Transverse colon (tissue), 4 donors: ENCODE data around the gene EFCAB7. TPM values are rescaled to one million over a fixed set of nuclear protein-coding genes. Genes with fewer than 3 reads are reported as not detected.

Source experiments
- DNase-seq: peaks from one replicate; pipeline ENCODE4 v3.0.0-alpha.2; 2019
- H3K27ac ChIP-seq, 4 donors: fragments of 200-600 bp; sonication (generic); 2 replicates each; pipeline ENCODE4 v1.5.1; 2016 to 2018; ENCODE audit warnings: inconsistent platforms in 4 of 4
- H3K27me3 ChIP-seq: fragments of 200-600 bp; sonication (generic); 2 replicates; pipeline ENCODE4 v1.5.1; 2017; ENCODE audit warnings: inconsistent platforms
- H3K36me3 ChIP-seq, 4 donors: fragments of 200-600 bp; sonication (generic); 2 replicates each; pipeline ENCODE4 v1.5.1; 2017 to 2019; ENCODE audit warnings: inconsistent platforms in 4 of 4
- H3K4me1 ChIP-seq, 4 donors: fragments of 200-600 bp; sonication (generic); 2 replicates each; pipeline ENCODE4 v1.5.1; 2017 to 2020; ENCODE audit warnings: inconsistent platforms in 4 of 4
- H3K4me3 ChIP-seq, 4 donors: fragments of 200-600 bp; sonication (generic); 1 replicate in 1 of 4; 2 replicates in 3 of 4; pipeline versions ENCODE4 v1.5.1 to v1.6.1; 2017 to 2019; ENCODE audit warnings: inconsistent platforms in 4 of 4
- H3K9me3 ChIP-seq, 2 donors: fragments of 200-600 bp; sonication (generic); 2 replicates each; pipeline ENCODE4 v1.5.1; 2017 to 2019; ENCODE audit warnings: inconsistent platforms in 2 of 2
- EP300 ChIP-seq: sonication (generic); formaldehyde crosslinking; IDR thresholded peaks from one replicate; pipeline ENCODE4 v1.6.1; 2017; ENCODE audit warnings: antibody characterized with exemption, low read depth
- POLR2A ChIP-seq: fragments of 450-650 bp; IDR thresholded peaks from one replicate; pipeline ENCODE4 v1.6.1; 2016; ENCODE audit warnings: antibody characterized with exemption, mild to moderate bottlenecking, moderate library complexity
- POLR2AphosphoS5 ChIP-seq, 3 donors: sonication (generic); formaldehyde crosslinking; IDR thresholded peaks; one replicate each; pipeline ENCODE4 v1.6.1; 2016; ENCODE audit warnings: antibody characterized with exemption in 3 of 3
- WGBS, 2 donors: methylation state at CpG; one replicate each; pipeline ENCODE4 v1.1.5; 2018; ENCODE audit warnings: low coverage in 1 of 2; 5-methylcytosine and 5-hydroxymethylcytosine counted together
- in situ Hi-C, 4 donors: fragments of 200-750 bp; cut with MboI; loops; one replicate each; pipeline versions ENCODE4 v1.15.0 to v1.15.1; 2017; ENCODE audit warnings: low sequenced_read_pairs in 3 of 4, low pct_ligation_motif_present in 1 of 4, low pct_unique_long_range_greater_than_20kb in 1 of 4
- intact Hi-C: fragments of 100-400 bp; cut with DNase I; formaldehyde crosslinking; loops from one replicate; pipeline ENCODE4 v1.15.1; 2023; ENCODE audit warnings: low total_unique reads
- total RNA-seq, 4 donors: library from RNA; depleted of rRNA; stranded (reverse); fragments of >200 nt; gene quantifications; one replicate each; pipeline ENCODE4 v1.1.0, GENCODE V29; 2016
- TF ChIP-seq, protein P1 (sequence below), 5 experiments: fragments of 200-600 bp in 3 of 5; fragments of 450-650 bp in 2 of 5; sonication (generic) in 3 of 5; IDR thresholded peaks; 1 replicate in 2 of 5; 2 replicates in 3 of 5; pipeline ENCODE4 v1.5.1; 2016 to 2017; ENCODE audit warnings: antibody characterized with exemption in 5 of 5, inconsistent platforms in 3 of 5, mild to moderate bottlenecking in 2 of 5, moderate library complexity in 1 of 5

EFCAB7 gene
- total RNA-seq, 4 donors from 2014 or later, result 3.8 to 6.4 (median 4.2) TPM; not detected in 1

DNA sequence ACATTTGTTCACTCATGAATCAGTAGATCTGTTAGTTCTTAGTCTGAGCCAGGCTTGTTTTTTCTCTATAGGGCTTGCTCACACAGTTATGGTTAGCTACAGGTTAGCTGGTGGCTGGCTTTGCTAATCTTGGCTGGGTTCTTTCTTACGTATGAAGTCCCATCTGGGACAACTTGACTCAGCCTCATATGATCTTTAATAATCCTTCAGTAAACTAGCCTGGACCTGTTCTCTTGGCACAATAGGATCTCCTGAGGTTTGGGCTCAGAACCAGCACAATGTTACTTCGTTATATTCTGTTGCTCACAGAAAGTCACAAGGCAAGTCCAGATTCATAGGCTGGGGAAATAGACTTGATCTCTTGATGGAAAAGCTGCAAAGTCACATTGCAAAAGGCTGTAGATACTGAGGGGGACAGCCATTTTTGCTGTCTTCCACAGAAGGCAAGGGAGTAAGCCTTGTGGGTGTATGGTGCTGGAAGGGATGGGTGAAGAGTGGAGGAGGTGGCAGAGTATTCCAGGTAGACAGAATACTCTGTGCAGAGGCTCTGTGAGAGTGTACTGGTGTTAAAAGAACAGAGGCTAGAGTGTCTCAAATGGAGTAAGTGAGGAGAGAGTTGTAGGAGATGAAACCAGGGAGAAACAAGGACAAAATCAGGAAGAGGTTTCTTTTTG is 24.4 kb downstream of the EFCAB7 start:
- Histone ChIP-seq H3K36me3 (no peaks in the 10 kb centered on the region), H3K27ac (no peak overlapping the region), H3K4me1 (no peaks in the 10 kb centered on the region), H3K27me3 (no peaks in the 10 kb centered on the region), H3K9me3 (no peaks in the 10 kb centered on the region), H3K4me3 (no peak overlapping the region)
- DNase-seq, result no peak
- intact Hi-C loops, result no loop called here
- 95 to 100% methylated on average over 1 to 2 of the region's 2 CpGs for WGBS, 2 donors
- in situ Hi-C loops, result loop anchor here in 1 of 4 donors (25.0 kb wide), 1 partner anchor 710 kb away; no protein-coding TSS in a partner anchor
- no peak for TF ChIP-seq POLR2AphosphoS5 (IDR thresholded peaks at IDR 0.05)
- TF ChIP-seq, protein P1, sequence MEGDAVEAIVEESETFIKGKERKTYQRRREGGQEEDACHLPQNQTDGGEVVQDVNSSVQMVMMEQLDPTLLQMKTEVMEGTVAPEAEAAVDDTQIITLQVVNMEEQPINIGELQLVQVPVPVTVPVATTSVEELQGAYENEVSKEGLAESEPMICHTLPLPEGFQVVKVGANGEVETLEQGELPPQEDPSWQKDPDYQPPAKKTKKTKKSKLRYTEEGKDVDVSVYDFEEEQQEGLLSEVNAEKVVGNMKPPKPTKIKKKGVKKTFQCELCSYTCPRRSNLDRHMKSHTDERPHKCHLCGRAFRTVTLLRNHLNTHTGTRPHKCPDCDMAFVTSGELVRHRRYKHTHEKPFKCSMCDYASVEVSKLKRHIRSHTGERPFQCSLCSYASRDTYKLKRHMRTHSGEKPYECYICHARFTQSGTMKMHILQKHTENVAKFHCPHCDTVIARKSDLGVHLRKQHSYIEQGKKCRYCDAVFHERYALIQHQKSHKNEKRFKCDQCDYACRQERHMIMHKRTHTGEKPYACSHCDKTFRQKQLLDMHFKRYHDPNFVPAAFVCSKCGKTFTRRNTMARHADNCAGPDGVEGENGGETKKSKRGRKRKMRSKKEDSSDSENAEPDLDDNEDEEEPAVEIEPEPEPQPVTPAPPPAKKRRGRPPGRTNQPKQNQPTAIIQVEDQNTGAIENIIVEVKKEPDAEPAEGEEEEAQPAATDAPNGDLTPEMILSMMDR (IDR thresholded peaks at IDR 0.05), result no peak

DNA sequence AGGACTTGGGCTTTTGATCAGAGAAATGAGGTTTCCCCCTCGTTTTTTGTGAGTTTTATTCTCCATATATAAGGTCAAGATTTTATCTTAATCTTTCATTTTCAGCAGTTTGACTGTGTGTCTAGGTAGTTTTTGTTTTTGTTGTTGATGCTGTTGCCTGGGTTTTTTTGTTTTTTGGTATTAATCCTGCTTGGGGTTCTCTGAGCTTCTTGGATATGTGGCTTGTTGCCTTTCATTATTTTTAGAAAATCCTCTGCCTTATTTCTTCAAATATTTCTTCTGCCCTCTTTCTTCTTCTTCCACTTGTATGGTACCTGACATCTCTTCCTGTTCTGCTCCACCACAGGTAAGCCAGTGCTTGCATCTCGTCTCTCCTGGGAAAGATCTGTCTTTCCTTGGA is 25.0 kb downstream of the EFCAB7 start:
- H3K27me3 ChIP-seq, result no peaks in the 10 kb centered on the region
- no peaks in the 10 kb centered on the region for H3K36me3 ChIP-seq
- DNase-seq, result no peak
- in situ Hi-C loops, result loop anchor here in 1 of 4 donors (25.0 kb wide), 1 partner anchor 711 kb away; no protein-coding TSS in a partner anchor
- H3K4me1 ChIP-seq, result no peaks in the 10 kb centered on the region
- H3K27ac ChIP-seq, result no peak overlapping the region
- intact Hi-C loops, result no loop called here
- WGBS, 2 donors, result 83 to 91% methylated on average over 1 to 2 of the region's 2 CpGs
- TF ChIP-seq, protein P1 (IDR thresholded peaks at IDR 0.05), result no peak
- TF ChIP-seq POLR2A (no peak), POLR2AphosphoS5 (IDR thresholded peaks at IDR 0.05) (no peak), EP300 (no peak)
- H3K4me3 ChIP-seq, result no peak overlapping the region
- no peaks in the 10 kb centered on the region for H3K9me3 ChIP-seq

DNA sequence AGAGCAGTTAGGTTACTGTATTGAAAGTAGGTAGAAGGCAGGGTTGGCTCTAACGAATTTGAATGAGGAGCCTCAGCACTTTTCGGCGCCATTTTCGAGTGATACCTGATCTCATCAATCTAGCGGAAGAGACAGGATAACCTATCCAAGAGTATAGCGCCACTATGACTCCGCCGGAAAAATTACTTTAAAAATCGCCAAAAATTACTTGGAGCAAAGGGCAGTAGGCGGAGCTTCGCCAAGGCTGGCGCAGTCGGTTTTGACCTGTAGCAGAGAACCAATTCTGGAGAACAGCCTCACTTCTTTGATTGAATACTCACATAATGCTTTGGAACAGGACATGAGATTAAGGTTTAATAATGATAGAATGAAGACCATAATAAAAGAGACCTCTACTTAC is 25.6 kb downstream of the EFCAB7 start:
- Histone ChIP-seq H3K36me3 (no peaks in the 10 kb centered on the region), H3K4me3 (no peak overlapping the region), H3K27me3 (no peaks in the 10 kb centered on the region), H3K9me3 (no peaks in the 10 kb centered on the region), H3K4me1 (no peaks in the 10 kb centered on the region), H3K27ac (no peak overlapping the region)
- 88 to 91% methylated on average over 13 of the region's 13 CpGs for WGBS, 2 donors
- intact Hi-C loops, result no loop called here
- in situ Hi-C loops, result loop anchor here in 1 of 4 donors (25.0 kb wide), 1 partner anchor 712 kb away; no protein-coding TSS in a partner anchor
- TF ChIP-seq, protein P1 (IDR thresholded peaks at IDR 0.05), result no peak
- TF ChIP-seq EP300 (no peak), POLR2A (no peak), POLR2AphosphoS5 (IDR thresholded peaks at IDR 0.05) (no peak)
- DNase-seq, result no peak

DNA sequence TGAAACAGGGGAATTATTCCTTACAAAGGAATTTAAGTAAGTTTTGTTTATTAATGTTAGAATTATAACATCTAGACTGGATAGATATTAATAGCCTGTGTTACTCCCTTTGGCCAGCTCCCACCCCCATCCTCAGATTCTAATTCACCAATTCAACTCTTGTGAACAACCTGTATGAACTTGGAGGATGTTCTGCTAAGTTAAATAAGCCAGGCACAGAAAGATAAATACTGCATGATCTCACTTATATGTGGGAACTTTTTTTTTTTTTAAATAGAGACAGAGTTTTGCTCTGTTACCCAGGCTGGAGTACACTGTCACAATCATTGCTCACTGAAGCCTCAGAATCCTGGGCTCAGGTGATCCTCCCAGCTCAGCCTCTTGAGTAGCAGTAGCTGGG is 32.2 kb downstream of the EFCAB7 start:
- Histone ChIP-seq H3K27ac (no peak overlapping the region), H3K4me1 (no peaks in the 10 kb centered on the region), H3K9me3 (no peaks in the 10 kb centered on the region), H3K27me3 (no peaks in the 10 kb centered on the region), H3K36me3 (no peaks in the 10 kb centered on the region), H3K4me3 (no peak overlapping the region)
- in situ Hi-C loops (no loop called here), intact Hi-C loops (no loop called here)
- no peak for DNase-seq
- TF ChIP-seq, protein P1 (IDR thresholded peaks at IDR 0.05), result no peak
- TF ChIP-seq POLR2A (no peak), EP300 (no peak), POLR2AphosphoS5 (IDR thresholded peaks at IDR 0.05) (no peak)
